ENCODE data around the gene TAT. TPM values are rescaled to one million over a fixed set of nuclear protein-coding genes. Genes with fewer than 3 reads are reported as not detected.
"Not testable (repeated sequence)": the region's sequence is repeated elsewhere in the genome, so short reads cannot be mapped to it uniquely, and the experiment has no call there.

The TAT gene
- total RNA-seq, 1 donor from 2014 or later = not detected

GRCh38 chr16:71584543-71585317, 7.8 kb upstream of the TAT start:
- DNase-seq (ENCODE audit: low read depth) = no peak

- not testable (repeated sequence) for DNase-seq (ENCODE audit: low read depth)
Observed at GRCh38 chr16:71582553-71582848, 5.6 kb upstream of the TAT start.

- no peak for DNase-seq (ENCODE audit: low read depth)
Observed at GRCh38 chr16:71574702-71575101, 2.2 kb downstream of the TAT start.

GRCh38 chr16:71573387-71574094, 3.4 kb downstream of the TAT start:
- DNase-seq (ENCODE audit: low read depth) = no peak

GRCh38 chr16:71572497-71573116, 4.3 kb downstream of the TAT start:
- DNase-seq (ENCODE audit: low read depth) = peak; percentile 67

GRCh38 chr16:71570144-71570543, 6.7 kb downstream of the TAT start:
- DNase-seq (ENCODE audit: low read depth) = no peak

- no peak for DNase-seq (ENCODE audit: low read depth)
Observed at GRCh38 chr16:71569621-71570020, 7.3 kb downstream of the TAT start.

- DNase-seq (ENCODE audit: low read depth) = no peak
Observed at GRCh38 chr16:71568551-71568950, 8.3 kb downstream of the TAT start.

- DNase-seq (ENCODE audit: low read depth) = no peak
Observed at GRCh38 chr16:71567931-71568330, 9.0 kb downstream of the TAT start.

- DNase-seq (ENCODE audit: low read depth) = no peak
Observed at GRCh38 chr16:71565812-71566700, 10.8 kb downstream of the TAT start.

- no peak for DNase-seq (ENCODE audit: low read depth)
Observed at GRCh38 chr16:71564335-71564967, 12.4 kb downstream of the TAT start.

GRCh38 chr16:71562552-71562951, 14.3 kb downstream of the TAT start:
- no peak for DNase-seq (ENCODE audit: low read depth)

- DNase-seq (ENCODE audit: low read depth) = not testable (repeated sequence)
Observed at GRCh38 chr16:71561886-71562285, 15.0 kb downstream of the TAT start.

- DNase-seq (ENCODE audit: low read depth) = no peak
Observed at GRCh38 chr16:71559855-71560254, 17.0 kb downstream of the TAT start.

- no peak for DNase-seq (ENCODE audit: low read depth)
Observed at GRCh38 chr16:71557954-71558582, 18.8 kb downstream of the TAT start.

GRCh38 chr16:71557299-71557698, 19.6 kb downstream of the TAT start:
- DNase-seq (ENCODE audit: low read depth) = no peak

- no peak for DNase-seq (ENCODE audit: low read depth)
Observed at GRCh38 chr16:71555230-71555891, 21.5 kb downstream of the TAT start.

- DNase-seq (ENCODE audit: low read depth) = no peak
Observed at GRCh38 chr16:71552698-71553503, 24.0 kb downstream of the TAT start.

GRCh38 chr16:71547168-71547567, 29.7 kb downstream of the TAT start:
- DNase-seq (ENCODE audit: low read depth) = no peak

- no peak for DNase-seq (ENCODE audit: low read depth)
Observed at GRCh38 chr16:71542377-71542776, 34.5 kb downstream of the TAT start.
